ENCODE data around the gene ADAMTS3.

- TF ChIP-seq EZH2phosphoT487 (IDR thresholded peaks at IDR 0.05; ENCODE audit: borderline replicate concordance) (no peak), CTCF (conservative IDR thresholded peaks at IDR 0.05; ENCODE audit: low read length) (no peak)
Observed at GRCh38 chr4:72446353-72447055, 122.5 kb downstream of the ADAMTS3 start.
